Fibroblast of skin of back (primary cell): ENCODE measurements around the gene PRRG1. TPM values are rescaled to one million over a fixed set of nuclear protein-coding genes. Genes with fewer than 3 reads are reported as not detected.
"Not testable (repeated sequence)": the region's sequence is repeated elsewhere in the genome, so short reads cannot be mapped to it uniquely, and the experiment has no call there.

ENCODE experiments used
- DNase-seq: peaks from one replicate; pipeline ENCODE4 v3.0.0-alpha.2; 2013
- polyA plus RNA-seq, 2 experiments: library from polyadenylated mRNA; unstranded; fragments of 120-200 nt; gene quantifications; one replicate each; pipeline ENCODE4 v1.2.1, GENCODE V29; 2013; ENCODE audit not compliant: insufficient read length in 2 of 2

The PRRG1 gene
- polyA plus RNA-seq (2013, experiment 1 of 2; ENCODE audit: insufficient read length) = 7.5 TPM
- 8.1 TPM for polyA plus RNA-seq (2013, experiment 2 of 2; ENCODE audit: insufficient read length)

- peak; percentile 84 for DNase-seq
Measured at GRCh38 chrX:37349221-37350033, at the start of gene PRRG1. Gene PRRG1, plus strand, starts transcription at chrX:37349364. Its CDS starts 56,886 bp downstream, at chrX:37406250.

DNA sequence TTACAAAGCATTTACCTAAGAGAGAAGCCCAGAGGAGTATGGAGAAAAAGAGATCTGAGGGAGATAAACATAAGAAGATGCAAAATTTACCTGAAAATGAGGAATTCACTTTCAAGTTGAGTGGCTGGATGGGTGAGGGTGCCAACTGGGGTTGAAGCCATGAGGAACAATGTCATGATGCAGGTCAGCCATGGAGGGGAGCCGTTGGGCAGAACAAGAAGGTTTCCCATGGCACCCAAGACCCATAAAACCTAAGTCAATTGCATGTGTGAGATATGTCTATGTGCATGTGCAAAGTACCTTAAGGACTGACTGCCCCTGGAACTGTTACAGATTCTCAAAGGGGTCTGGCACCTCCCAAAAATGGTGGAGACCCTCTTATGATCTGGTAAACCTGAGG, 46.6 kb upstream of the PRRG1 start:
- peak; percentile 10 for DNase-seq

GRCh38 chrX:37305238-37305637, 43.9 kb upstream of the PRRG1 start:
- DNase-seq = not testable (repeated sequence)

GRCh38 chrX:37314531-37314930, 34.6 kb upstream of the PRRG1 start:
- DNase-seq = peak; percentile 68

DNA sequence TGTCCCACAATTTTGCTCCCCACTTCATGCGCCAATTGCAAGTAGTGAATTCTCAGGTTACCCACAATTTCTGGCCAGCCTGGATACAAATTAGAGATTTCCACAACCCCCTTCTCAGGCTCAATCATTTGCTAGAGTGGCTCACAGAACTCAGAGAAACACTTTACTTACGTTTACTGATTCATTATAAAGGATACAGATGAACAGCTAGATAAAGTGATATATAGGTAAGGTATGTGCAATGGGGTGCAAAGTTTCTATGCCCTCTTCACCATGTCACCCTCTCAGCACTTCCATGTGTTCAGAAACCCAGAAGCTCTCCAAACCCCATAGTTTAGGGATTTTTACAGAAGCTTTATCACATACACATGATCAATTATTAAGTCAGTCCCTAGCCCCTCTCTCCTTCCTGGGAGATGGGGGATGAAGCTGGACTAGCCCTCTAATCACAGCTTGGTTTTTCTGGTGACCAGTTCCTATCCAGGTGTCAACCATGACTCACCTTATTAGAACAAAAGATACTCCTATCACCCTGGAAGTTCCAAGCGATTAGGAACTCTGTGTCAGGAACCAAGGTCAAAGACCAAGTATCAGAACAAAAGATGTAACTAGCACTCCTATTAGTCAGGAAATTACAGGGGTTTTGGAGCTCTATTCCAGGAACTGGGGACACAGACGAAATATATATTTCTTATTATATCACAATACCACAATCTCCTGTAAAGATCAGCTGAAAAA, 33.5 kb upstream of the PRRG1 start:
- DNase-seq = no peak

GRCh38 chrX:37320541-37321203, 28.5 kb upstream of the PRRG1 start:
- no peak for DNase-seq

DNA sequence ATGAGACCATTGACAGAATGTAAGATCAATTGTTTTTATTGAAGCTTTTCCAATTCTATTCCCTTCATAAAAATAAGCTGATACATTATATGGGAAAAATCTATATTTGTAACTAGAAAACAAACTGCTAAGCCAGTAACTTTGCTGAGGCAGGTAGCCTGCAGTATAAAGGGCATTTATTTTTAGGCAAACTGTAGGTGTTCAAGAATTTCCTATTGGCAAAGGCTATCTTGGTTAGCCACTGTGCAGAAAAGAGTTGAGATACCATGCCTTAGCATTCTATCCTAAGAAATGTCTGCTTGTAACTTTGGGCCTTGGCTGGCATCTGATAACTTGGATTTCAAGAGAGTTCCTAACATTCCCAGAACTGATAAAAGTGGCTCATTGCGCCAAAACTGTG, 18.5 kb upstream of the PRRG1 start:
- DNase-seq = no peak

GRCh38 chrX:37331546-37331945, 17.6 kb upstream of the PRRG1 start:
- DNase-seq = no peak

- DNase-seq = no peak
Measured at GRCh38 chrX:37332055-37332454, 17.1 kb upstream of the PRRG1 start.

DNA sequence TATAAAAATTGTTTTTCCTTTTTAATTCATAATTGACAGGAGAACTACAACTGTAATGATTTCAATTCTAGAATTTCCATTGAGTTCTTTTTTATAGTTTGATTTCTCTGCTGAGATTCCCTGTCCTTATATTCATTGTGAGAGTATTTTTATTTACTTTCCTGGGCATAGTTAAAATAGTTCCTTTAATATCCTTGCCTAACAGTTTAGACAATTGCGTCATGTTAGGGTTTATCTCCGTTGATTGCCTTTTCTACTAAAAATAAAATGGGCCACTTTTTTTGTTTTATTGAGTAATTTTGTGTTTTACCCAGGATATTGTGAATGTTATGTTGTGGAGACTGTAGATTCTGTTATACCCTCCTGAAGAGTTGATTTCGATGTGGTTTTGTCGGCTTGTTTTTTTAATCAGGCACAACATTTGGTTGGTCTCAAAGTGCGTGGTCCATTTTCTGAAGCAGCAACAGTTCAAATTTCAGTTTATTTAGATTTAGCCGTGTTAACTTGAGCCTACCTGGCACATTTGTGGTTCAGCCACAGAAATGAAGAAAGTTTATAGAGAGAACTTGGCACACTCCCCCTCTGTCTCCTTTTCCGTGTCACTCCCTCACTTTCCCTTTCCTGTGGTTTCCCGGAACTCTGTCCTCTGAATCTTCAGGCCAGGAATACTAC, 16.0 kb upstream of the PRRG1 start:
- no peak for DNase-seq

GRCh38 chrX:37347420-37347819, 1.7 kb upstream of the PRRG1 start:
- peak; percentile 36 for DNase-seq

- no peak for DNase-seq
Measured at GRCh38 chrX:37348231-37348970, 763 bp upstream of the PRRG1 start.

GRCh38 chrX:37348971-37349220, 268 bp upstream of the PRRG1 start:
- no peak for DNase-seq

- peak; percentile 13 for DNase-seq
Measured at GRCh38 chrX:37350034-37350365, 836 bp downstream of the PRRG1 start.

DNA sequence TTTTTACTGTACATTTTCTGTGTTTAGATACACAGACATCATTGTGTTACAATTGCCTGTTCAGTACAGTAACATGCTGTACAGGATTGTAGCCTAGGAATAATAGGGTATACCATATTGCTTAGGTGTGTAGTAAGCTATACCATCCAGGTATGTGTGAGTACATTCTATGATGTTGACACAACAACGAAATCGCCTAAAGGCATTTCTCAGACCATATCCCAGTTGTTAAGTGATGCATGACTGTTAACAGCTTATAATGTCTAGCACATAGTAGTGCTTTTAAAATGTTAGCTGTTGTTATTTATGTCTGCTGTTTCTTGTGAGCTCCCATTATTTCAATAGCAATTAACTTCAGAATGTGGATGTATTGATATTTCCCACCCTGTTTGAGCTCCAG, 4.5 kb downstream of the PRRG1 start:
- no peak for DNase-seq

- no peak for DNase-seq
Measured at GRCh38 chrX:37357436-37357835, 8.3 kb downstream of the PRRG1 start.

DNA sequence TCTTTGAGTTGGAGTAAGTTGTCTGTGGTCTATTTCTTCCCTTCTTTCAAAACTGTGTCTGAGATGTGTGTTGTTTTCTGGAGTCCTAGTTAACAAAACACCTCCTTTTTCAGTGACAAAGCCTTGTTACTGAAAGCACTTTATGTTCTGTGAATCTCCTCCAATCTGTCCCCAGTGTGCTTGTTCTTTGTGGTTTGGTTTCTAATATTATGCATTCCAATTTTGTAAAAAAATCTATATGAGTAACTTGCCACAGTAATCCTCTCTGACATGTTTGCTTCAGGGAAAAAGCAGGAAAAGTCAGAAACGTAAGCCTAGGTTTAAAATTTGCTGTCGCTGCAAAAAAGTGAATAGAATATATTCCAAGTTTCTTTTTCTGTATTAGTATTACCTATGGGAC, 12.4 kb downstream of the PRRG1 start:
- peak; percentile 64 for DNase-seq

DNA sequence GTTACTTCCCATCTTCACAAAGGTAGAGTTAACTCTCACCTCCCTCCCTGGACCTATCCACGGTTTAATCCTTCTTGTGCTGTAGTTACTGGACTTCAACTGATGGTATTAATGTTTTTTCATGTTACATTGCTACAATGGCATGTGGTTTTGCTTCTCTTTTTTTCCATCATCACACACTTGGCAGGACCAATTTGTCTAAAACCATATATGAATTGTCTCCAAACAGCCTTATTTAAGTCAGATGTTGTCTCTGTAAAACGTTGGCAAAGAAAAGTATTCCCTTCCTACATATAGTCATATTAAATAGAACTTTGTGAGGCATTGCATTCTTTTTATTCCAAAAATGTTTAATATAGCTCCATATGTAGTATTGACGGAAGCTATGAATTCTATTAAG, 15.5 kb downstream of the PRRG1 start:
- no peak for DNase-seq

DNA sequence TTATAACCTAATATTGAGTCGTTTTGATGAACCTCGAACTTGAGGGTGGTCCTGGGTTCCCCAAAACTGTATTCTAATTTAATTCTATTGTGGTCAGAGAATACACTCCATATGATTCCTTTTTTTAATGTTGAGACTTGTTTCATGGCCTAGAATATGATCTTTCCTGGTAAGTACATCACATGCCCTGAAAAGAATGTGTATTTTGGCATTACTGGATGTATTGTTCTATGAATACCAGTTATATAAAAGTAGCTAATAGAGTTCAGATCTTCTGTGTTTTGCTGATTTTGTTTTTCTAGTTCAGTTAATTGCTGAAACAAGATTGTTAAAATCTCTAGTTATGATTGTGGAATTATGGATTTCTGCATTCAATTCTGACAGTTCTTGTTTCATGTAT, 18.8 kb downstream of the PRRG1 start:
- DNase-seq = no peak

- DNase-seq = no peak
Measured at GRCh38 chrX:37370499-37371141, 21.5 kb downstream of the PRRG1 start.

GRCh38 chrX:37371578-37371991, 22.4 kb downstream of the PRRG1 start:
- no peak for DNase-seq

DNA sequence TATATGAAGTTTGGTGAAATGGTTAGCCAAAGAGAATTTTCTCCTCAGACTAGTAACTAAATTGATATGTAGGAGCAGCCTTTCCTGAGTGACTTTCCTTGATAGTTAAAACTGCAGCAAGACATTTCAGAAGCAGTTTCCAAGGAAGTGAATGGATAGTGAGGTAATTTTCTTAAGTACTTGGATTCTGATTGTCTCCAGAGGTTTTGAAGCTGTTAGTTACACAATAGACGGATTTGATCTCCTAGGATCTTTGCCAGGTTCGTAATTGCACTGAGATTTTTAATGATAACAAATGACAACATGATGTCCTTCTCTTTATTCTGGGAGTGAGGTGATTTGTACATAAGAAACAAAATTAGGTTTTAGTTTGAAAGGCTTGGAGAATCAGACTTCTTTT, 29.2 kb downstream of the PRRG1 start:
- no peak for DNase-seq
